OCI-LY7 (cell line): ENCODE results near the gene RPL35. TPM values are rescaled to one million over a fixed set of nuclear protein-coding genes. Genes with fewer than 3 reads are reported as not detected.

Source experiments
- BruUV-seq: library from RNA; stranded (reverse); fragments of 400-500 nt; replicated peaks from 2 replicates; lab custom pipeline; 2021; lab: Mats Ljungman, UMichigan
- CTCF ChIA-PET: fragments of 300-600 bp; sonication (Branson Sonifier 250); formaldehyde crosslinking; loops from one replicate; lab custom pipeline; 2022; ENCODE audit warnings: antibody characterized with exemption; ENCODE audit not compliant: unreplicated experiment; lab: Charles Lee
- POLR2A ChIA-PET: fragments of 300-600 bp; sonication (Branson Sonifier 250); formaldehyde crosslinking; loops from one replicate; lab custom pipeline; 2022; ENCODE audit warnings: antibody characterized with exemption; lab: Charles Lee
- DNase-seq: peaks from one replicate; pipeline ENCODE4 v3.0.0-alpha.2; 2015; ENCODE audit warnings: low spot score
- H2AFZ ChIP-seq: fragments of 200-600 bp; sonication (generic), shearing (Covaris generic); 2 replicates; pipeline ENCODE4 v1.6.1; 2014; ENCODE audit warnings: mild to moderate bottlenecking, antibody characterized with exemption, low read length, moderate library complexity
- H3K27ac ChIP-seq: fragments of 200-600 bp; sonication (generic); 2 replicates; pipeline ENCODE4 v1.5.1; 2014; ENCODE audit warnings: mixed run types, low read depth, mild to moderate bottlenecking, moderate library complexity, low read length, inconsistent platforms; ENCODE audit not compliant: poor library complexity, severe bottlenecking
- H3K36me3 ChIP-seq: fragments of 200-600 bp; sonication (generic); 2 replicates; pipeline ENCODE4 v1.6.1; 2014; ENCODE audit warnings: mild to moderate bottlenecking, antibody characterized with exemption, low read length, moderate library complexity, mixed read lengths; ENCODE audit not compliant: insufficient read depth
- H3K4me1 ChIP-seq: fragments of 200-600 bp; sonication (generic); 2 replicates; pipeline ENCODE4 v1.5.1; 2014; ENCODE audit warnings: mild to moderate bottlenecking, low read length; ENCODE audit not compliant: insufficient read depth, poor library complexity, severe bottlenecking
- H3K4me2 ChIP-seq: fragments of 200-600 bp; sonication (generic); 2 replicates; pipeline ENCODE4 v1.6.1; 2014; ENCODE audit warnings: mild to moderate bottlenecking, low read length
- H3K4me3 ChIP-seq: fragments of 200-600 bp; sonication (generic); 2 replicates; pipeline ENCODE4 v1.5.1; 2014; ENCODE audit warnings: mild to moderate bottlenecking, low read depth, low read length; ENCODE audit not compliant: poor library complexity, severe bottlenecking
- H3K79me2 ChIP-seq: fragments of 200-600 bp; sonication (generic); 2 replicates; pipeline ENCODE4 v1.6.1; 2016; ENCODE audit warnings: low read depth, mild to moderate bottlenecking, low read length, moderate library complexity, mixed read lengths; ENCODE audit not compliant: insufficient read depth
- H3K9me2 ChIP-seq: fragments of 200-600 bp; sonication (generic); 2 replicates; pipeline ENCODE4 v1.6.1; 2016; ENCODE audit warnings: mild to moderate bottlenecking, low read length, mixed read lengths; ENCODE audit not compliant: insufficient read depth
- H3K9me3 ChIP-seq: fragments of 200-600 bp; sonication (generic); 2 replicates; pipeline ENCODE4 v1.6.1; 2014; ENCODE audit warnings: mild to moderate bottlenecking, mixed run types, low read length, mixed read lengths
- H4K20me1 ChIP-seq: fragments of 200-600 bp; sonication (generic); 2 replicates; pipeline ENCODE4 v1.6.1; 2014; ENCODE audit warnings: mild to moderate bottlenecking, antibody characterized with exemption, low read length, moderate library complexity, mixed read lengths; ENCODE audit not compliant: insufficient read depth
- CTCF ChIP-seq: fragments of 200-600 bp; sonication (generic); conservative IDR thresholded peaks from 2 replicates; pipeline ENCODE4 v1.5.1; 2014; ENCODE audit warnings: mild to moderate bottlenecking, antibody characterized with exemption, low read length, moderate library complexity, mixed read lengths
- EZH2phosphoT487 ChIP-seq: fragments of 200-600 bp; sonication (generic); IDR thresholded peaks from 2 replicates; pipeline ENCODE4 v1.6.1; 2018; ENCODE audit warnings: low read depth, borderline replicate concordance, mild to moderate bottlenecking, mixed run types, antibody characterized with exemption, low read length, moderate library complexity, mixed read lengths
- intact Hi-C: fragments of 100-400 bp; cut with micrococcal nuclease; formaldehyde crosslinking; loops from one replicate; pipeline ENCODE4 v1.10.0; 2022; ENCODE audit not compliant: unreplicated experiment
- total RNA-seq, 2 experiments: library from RNA; depleted of rRNA in 1 of 2; stranded (reverse); fragments of >200 nt in 1 of 2; shearing (Covaris generic) in 1 of 2; gene quantifications; 2 replicates each; pipeline ENCODE4 v1.2.3, GENCODE V29; 2014 to 2022

The RPL35 gene
- total RNA-seq, 2 experiments from 2014 or later: 1,713 to 6,190 TPM

- intact Hi-C loops: no loop called here
- Histone ChIP-seq H3K9me3 (no peaks in the 10 kb centered on the region), H3K4me1 (peaks cover 2% of the 10 kb centered on the region), H3K4me2 (no peak overlapping the region), H3K9me2 (no peaks in the 10 kb centered on the region), H4K20me1 (no peaks in the 10 kb centered on the region), H2AFZ (no peak overlapping the region), H3K79me2 (no peaks in the 10 kb centered on the region), H3K27ac (no peak overlapping the region), H3K4me3 (no peak overlapping the region), H3K36me3 (no peaks in the 10 kb centered on the region)
- TF ChIP-seq EZH2phosphoT487: no peak
- TF ChIP-seq CTCF: no peak
- no TSS peak for BruUV-seq
- DNase-seq: no peak
- CTCF ChIA-PET: no interaction called here
- POLR2A ChIA-PET: no interaction called here
Observed at GRCh38 chr9:124813041-124813440, 48.7 kb downstream of the RPL35 start.

- Histone ChIP-seq H3K4me2 (no peak overlapping the region), H3K4me1 (no peaks in the 10 kb centered on the region), H3K79me2 (no peaks in the 10 kb centered on the region), H3K27ac (no peak overlapping the region), H3K36me3 (no peaks in the 10 kb centered on the region), H4K20me1 (no peaks in the 10 kb centered on the region), H3K4me3 (no peak overlapping the region), H3K9me3 (no peaks in the 10 kb centered on the region), H3K9me2 (no peaks in the 10 kb centered on the region), H2AFZ (no peak overlapping the region)
- TF ChIP-seq CTCF (no peak), EZH2phosphoT487 (no peak)
- BruUV-seq: no TSS peak
- ChIA-PET POLR2A (no interaction called here), CTCF (no interaction called here)
- DNase-seq: no peak
- intact Hi-C loops: no loop called here
Observed at GRCh38 chr9:124812441-124812876, 49.3 kb downstream of the RPL35 start.

- intact Hi-C loops: no loop called here
- Histone ChIP-seq H3K9me3 (no peaks in the 10 kb centered on the region), H3K27ac (no peak overlapping the region), H3K36me3 (no peaks in the 10 kb centered on the region), H3K4me2 (no peak overlapping the region), H3K79me2 (no peaks in the 10 kb centered on the region), H3K9me2 (no peaks in the 10 kb centered on the region), H3K4me1 (no peaks in the 10 kb centered on the region), H4K20me1 (no peaks in the 10 kb centered on the region), H3K4me3 (no peak overlapping the region), H2AFZ (no peak overlapping the region)
- CTCF ChIA-PET: no interaction called here
- POLR2A ChIA-PET: no interaction called here
- no TSS peak for BruUV-seq
- no peak for DNase-seq
- TF ChIP-seq EZH2phosphoT487: no peak
- no peak for TF ChIP-seq CTCF
Observed at GRCh38 chr9:124810663-124811355, 50.9 kb downstream of the RPL35 start.
